ENCODE measurements around the gene PSMF1.
"Not testable (repeated sequence)": the region's sequence is repeated elsewhere in the genome, so short reads cannot be mapped to it uniquely, and the experiment has no call there.

PSMF1 gene

GRCh38 chr20:1216527-1217427 lies 98.4 kb downstream of the PSMF1 start:
- not testable (repeated sequence) for DNase-seq
